ENCODE data around the gene PUS10. TPM values are rescaled to one million over a fixed set of nuclear protein-coding genes. Genes with fewer than 3 reads are reported as not detected.

PUS10 gene
- polyA plus RNA-seq, 1 donor (not counting 4 experiments of a cell fraction or from before 2014, with no cell fraction given), result 4.8 TPM

DNA sequence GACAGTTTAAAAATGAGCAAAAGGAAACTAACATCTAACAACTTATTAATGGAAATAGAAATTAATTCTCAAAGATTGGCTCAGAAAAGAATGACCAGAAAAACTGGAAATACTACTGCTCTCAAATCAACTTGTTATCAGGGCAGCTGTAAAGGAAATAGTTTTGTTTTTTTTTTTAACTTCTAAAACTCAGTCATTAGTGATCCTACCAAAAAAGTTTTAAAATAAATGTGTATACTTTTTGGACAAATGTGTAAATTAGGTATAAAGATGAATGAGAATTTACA lies 52.6 kb downstream of the PUS10 start:
- Histone ChIP-seq H3K9ac (ENCODE audit: control insufficient read depth, extremely low read depth, insufficient read depth, low read length) (no peak overlapping the region), H4K20me1 (ENCODE audit: control insufficient read depth, extremely low read depth, insufficient read depth, low read length) (no peaks in the 10 kb centered on the region), H3K27me3 (ENCODE audit: control insufficient read depth, extremely low read depth, insufficient read depth, low read length) (no peaks in the 10 kb centered on the region), H3K4me1 (ENCODE audit: control insufficient read depth, extremely low read depth, insufficient read depth, low read length) (peaks cover 17% of the 10 kb centered on the region), H3K4me2 (ENCODE audit: control insufficient read depth, extremely low read depth, insufficient read depth, low read depth, low read length) (no peak overlapping the region), H3K9me3 (ENCODE audit: control insufficient read depth, low read depth, low read length) (no peaks in the 10 kb centered on the region), H3K9me1 (ENCODE audit: control insufficient read depth, extremely low read depth, insufficient read depth, low read length) (no peaks in the 10 kb centered on the region), H2AFZ (ENCODE audit: control insufficient read depth, low read length) (peak overlapping the region; percentile 2), H3K79me2 (ENCODE audit: control insufficient read depth, insufficient read depth, low read length) (no peaks in the 10 kb centered on the region), H3K27ac (ENCODE audit: control insufficient read depth, insufficient read depth, low read length) (peak overlapping the region; percentile 7), H3K4me3 (ENCODE audit: control insufficient read depth in 2 of 3, extremely low read depth in 1 of 3, insufficient read depth in 2 of 3, low read depth in 1 of 3, low read length in 3 of 3) (no peak overlapping the region), H3K36me3 (ENCODE audit: control insufficient read depth in 2 of 2, extremely low read depth in 1 of 2, insufficient read depth in 2 of 2, low read length in 2 of 2) (no peaks in the 10 kb centered on the region)
- TF ChIP-seq, protein P1, sequence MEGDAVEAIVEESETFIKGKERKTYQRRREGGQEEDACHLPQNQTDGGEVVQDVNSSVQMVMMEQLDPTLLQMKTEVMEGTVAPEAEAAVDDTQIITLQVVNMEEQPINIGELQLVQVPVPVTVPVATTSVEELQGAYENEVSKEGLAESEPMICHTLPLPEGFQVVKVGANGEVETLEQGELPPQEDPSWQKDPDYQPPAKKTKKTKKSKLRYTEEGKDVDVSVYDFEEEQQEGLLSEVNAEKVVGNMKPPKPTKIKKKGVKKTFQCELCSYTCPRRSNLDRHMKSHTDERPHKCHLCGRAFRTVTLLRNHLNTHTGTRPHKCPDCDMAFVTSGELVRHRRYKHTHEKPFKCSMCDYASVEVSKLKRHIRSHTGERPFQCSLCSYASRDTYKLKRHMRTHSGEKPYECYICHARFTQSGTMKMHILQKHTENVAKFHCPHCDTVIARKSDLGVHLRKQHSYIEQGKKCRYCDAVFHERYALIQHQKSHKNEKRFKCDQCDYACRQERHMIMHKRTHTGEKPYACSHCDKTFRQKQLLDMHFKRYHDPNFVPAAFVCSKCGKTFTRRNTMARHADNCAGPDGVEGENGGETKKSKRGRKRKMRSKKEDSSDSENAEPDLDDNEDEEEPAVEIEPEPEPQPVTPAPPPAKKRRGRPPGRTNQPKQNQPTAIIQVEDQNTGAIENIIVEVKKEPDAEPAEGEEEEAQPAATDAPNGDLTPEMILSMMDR (optimal IDR thresholded peaks at IDR 0.05 in 1 of 3, IDR thresholded peaks at IDR 0.05 in 1 of 3, conservative IDR thresholded peaks at IDR 0.05 in 1 of 3; ENCODE audit: extremely low read depth in 1 of 3, insufficient read depth in 2 of 3, low read length in 3 of 3), result no peak
- TF ChIP-seq EZH2 (IDR thresholded peaks at IDR 0.05; ENCODE audit: low read length), result no peak
- no peak for FAIRE-seq
- dilution Hi-C loops (cut with MboI; ENCODE audit: extremely low pct_ligation_motif_present, low sequenced_read_pairs), result no loop called here
- DNase-seq (ENCODE audit: low read depth, low spot score), result no peak

DNA sequence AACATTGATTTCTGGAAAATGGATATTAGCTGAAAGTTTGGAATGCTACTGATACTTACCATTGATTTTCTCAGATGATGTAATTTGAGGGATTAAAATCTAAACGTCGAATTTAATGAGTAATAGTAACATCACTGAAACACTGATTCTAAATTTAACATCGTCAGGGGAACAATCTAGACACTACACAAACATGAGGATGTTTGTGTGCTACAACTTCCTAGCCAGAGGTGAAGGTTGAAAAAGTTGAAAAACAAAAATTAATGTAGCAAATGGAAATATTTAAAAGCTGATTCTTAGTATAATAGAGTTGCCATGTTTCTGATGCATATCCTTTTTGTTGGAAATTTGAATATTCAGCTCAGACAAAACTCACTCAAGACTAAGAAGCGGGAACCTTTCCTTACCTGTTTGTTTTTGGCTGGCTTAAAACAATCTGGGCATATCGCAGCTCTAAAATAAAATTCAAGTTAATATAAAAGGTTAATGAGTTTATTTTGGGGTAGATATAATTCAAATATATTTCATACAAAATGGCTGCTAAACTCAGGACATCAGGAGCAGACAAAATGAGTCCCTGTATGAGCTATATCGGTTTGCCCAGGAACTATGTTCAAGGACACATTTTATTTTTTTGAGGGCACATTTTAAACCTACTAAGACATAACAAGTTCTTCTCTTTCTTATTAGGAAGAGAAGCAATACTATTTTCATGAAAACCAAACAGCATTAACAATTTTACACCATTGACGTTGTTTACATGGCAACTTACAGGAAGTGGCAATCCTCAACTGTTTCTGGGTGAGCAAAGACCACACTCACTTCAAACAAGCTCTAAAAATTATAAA lies 53.2 kb downstream of the PUS10 start:
- peaks cover 22% of the 10 kb centered on the region for H3K4me1 ChIP-seq (ENCODE audit: control insufficient read depth, extremely low read depth, insufficient read depth, low read length)
- H3K9me3 ChIP-seq (ENCODE audit: control insufficient read depth, low read depth, low read length), result no peaks in the 10 kb centered on the region
- H3K36me3 ChIP-seq (ENCODE audit: control insufficient read depth in 2 of 2, extremely low read depth in 1 of 2, insufficient read depth in 2 of 2, low read length in 2 of 2), result no peaks in the 10 kb centered on the region
- peak overlapping the region; percentile 19 for H3K27ac ChIP-seq (ENCODE audit: control insufficient read depth, insufficient read depth, low read length)
- no peak for TF ChIP-seq EZH2 (IDR thresholded peaks at IDR 0.05; ENCODE audit: low read length)
- TF ChIP-seq, protein P1 (optimal IDR thresholded peaks at IDR 0.05 in 1 of 3, IDR thresholded peaks at IDR 0.05 in 1 of 3, conservative IDR thresholded peaks at IDR 0.05 in 1 of 3; ENCODE audit: extremely low read depth in 1 of 3, insufficient read depth in 2 of 3, low read length in 3 of 3), result no peak
- no peaks in the 10 kb centered on the region for H3K9me1 ChIP-seq (ENCODE audit: control insufficient read depth, extremely low read depth, insufficient read depth, low read length)
- H3K27me3 ChIP-seq (ENCODE audit: control insufficient read depth, extremely low read depth, insufficient read depth, low read length), result no peaks in the 10 kb centered on the region
- no peak overlapping the region for H3K4me3 ChIP-seq (ENCODE audit: control insufficient read depth in 2 of 3, extremely low read depth in 1 of 3, insufficient read depth in 2 of 3, low read depth in 1 of 3, low read length in 3 of 3)
- dilution Hi-C loops (cut with MboI; ENCODE audit: extremely low pct_ligation_motif_present, low sequenced_read_pairs), result no loop called here
- DNase-seq (ENCODE audit: low read depth, low spot score) (no peak), FAIRE-seq (no peak)
- no peaks in the 10 kb centered on the region for H3K79me2 ChIP-seq (ENCODE audit: control insufficient read depth, insufficient read depth, low read length)
- no peak overlapping the region for H3K9ac ChIP-seq (ENCODE audit: control insufficient read depth, extremely low read depth, insufficient read depth, low read length)
- no peaks in the 10 kb centered on the region for H4K20me1 ChIP-seq (ENCODE audit: control insufficient read depth, extremely low read depth, insufficient read depth, low read length)
- no peak overlapping the region for H3K4me2 ChIP-seq (ENCODE audit: control insufficient read depth, extremely low read depth, insufficient read depth, low read depth, low read length)
- peak overlapping the region; percentile 2 for H2AFZ ChIP-seq (ENCODE audit: control insufficient read depth, low read length)

All from keratinocyte (primary cell).